ENCODE results near the gene PHLPP1.
"Not testable (repeated sequence)": the region's sequence is repeated elsewhere in the genome, so short reads cannot be mapped to it uniquely, and the experiment has no call there.

The PHLPP1 gene

GRCh38 chr18:62790871-62791772, 75.8 kb downstream of the PHLPP1 start:
- no peak overlapping the region for H3K9ac ChIP-seq (ENCODE audit: low read length)
- H3K27ac ChIP-seq (ENCODE audit: low read depth, low read length): no peak overlapping the region
- H3K4me1 ChIP-seq (ENCODE audit: control insufficient read depth, insufficient read depth, low read length): peaks cover 88% of the 10 kb centered on the region
- H3K4me3 ChIP-seq (ENCODE audit: low read depth, low read length): no peak overlapping the region
- H3K9me3 ChIP-seq (ENCODE audit: control insufficient read depth, insufficient read depth, low read depth, low read length): no peaks in the 10 kb centered on the region
- no peaks in the 10 kb centered on the region for H3K27me3 ChIP-seq (ENCODE audit: control insufficient read depth, insufficient read depth, low read length)
- H3K36me3 ChIP-seq (ENCODE audit: control insufficient read depth, insufficient read depth, low read length): no peaks in the 10 kb centered on the region

- no peak overlapping the region for H3K9ac ChIP-seq (ENCODE audit: low read length)
- H3K4me1 ChIP-seq (ENCODE audit: control insufficient read depth, insufficient read depth, low read length): peaks cover 85% of the 10 kb centered on the region
- no peaks in the 10 kb centered on the region for H3K9me3 ChIP-seq (ENCODE audit: control insufficient read depth, insufficient read depth, low read depth, low read length)
- H3K27me3 ChIP-seq (ENCODE audit: control insufficient read depth, insufficient read depth, low read length): no peaks in the 10 kb centered on the region
- no peaks in the 10 kb centered on the region for H3K36me3 ChIP-seq (ENCODE audit: control insufficient read depth, insufficient read depth, low read length)
- H3K4me3 ChIP-seq (ENCODE audit: low read depth, low read length): no peak overlapping the region
- no peak overlapping the region for H3K27ac ChIP-seq (ENCODE audit: low read depth, low read length)
Observed at GRCh38 chr18:62792016-62792415, 76.7 kb downstream of the PHLPP1 start.

- Histone ChIP-seq H3K9me3 (ENCODE audit: control insufficient read depth, insufficient read depth, low read depth, low read length) (no peaks in the 10 kb centered on the region), H3K36me3 (ENCODE audit: control insufficient read depth, insufficient read depth, low read length) (no peaks in the 10 kb centered on the region), H3K4me3 (ENCODE audit: low read depth, low read length) (no peak overlapping the region), H3K27ac (ENCODE audit: low read depth, low read length) (no peak overlapping the region), H3K9ac (ENCODE audit: low read length) (no peak overlapping the region), H3K4me1 (ENCODE audit: control insufficient read depth, insufficient read depth, low read length) (peaks cover 85% of the 10 kb centered on the region), H3K27me3 (ENCODE audit: control insufficient read depth, insufficient read depth, low read length) (no peaks in the 10 kb centered on the region)
Observed at GRCh38 chr18:62795813-62796212, 80.5 kb downstream of the PHLPP1 start.

- H3K4me3 ChIP-seq (ENCODE audit: low read depth, low read length): no peak overlapping the region
- H3K27ac ChIP-seq (ENCODE audit: low read depth, low read length): no peak overlapping the region
- H3K9me3 ChIP-seq (ENCODE audit: control insufficient read depth, insufficient read depth, low read depth, low read length): no peaks in the 10 kb centered on the region
- H3K9ac ChIP-seq (ENCODE audit: low read length): no peak overlapping the region
- no peaks in the 10 kb centered on the region for H3K27me3 ChIP-seq (ENCODE audit: control insufficient read depth, insufficient read depth, low read length)
- H3K4me1 ChIP-seq (ENCODE audit: control insufficient read depth, insufficient read depth, low read length): peaks cover 83% of the 10 kb centered on the region
- no peaks in the 10 kb centered on the region for H3K36me3 ChIP-seq (ENCODE audit: control insufficient read depth, insufficient read depth, low read length)
Observed at GRCh38 chr18:62796216-62796621, 80.9 kb downstream of the PHLPP1 start.

- no peaks in the 10 kb centered on the region for H3K36me3 ChIP-seq (ENCODE audit: control insufficient read depth, insufficient read depth, low read length)
- no peak overlapping the region for H3K4me3 ChIP-seq (ENCODE audit: low read depth, low read length)
- H3K27me3 ChIP-seq (ENCODE audit: control insufficient read depth, insufficient read depth, low read length): no peaks in the 10 kb centered on the region
- H3K4me1 ChIP-seq (ENCODE audit: control insufficient read depth, insufficient read depth, low read length): peaks cover 86% of the 10 kb centered on the region
- H3K27ac ChIP-seq (ENCODE audit: low read depth, low read length): no peak overlapping the region
- no peak overlapping the region for H3K9ac ChIP-seq (ENCODE audit: low read length)
- H3K9me3 ChIP-seq (ENCODE audit: control insufficient read depth, insufficient read depth, low read depth, low read length): no peaks in the 10 kb centered on the region
Observed at GRCh38 chr18:62797329-62797728, 82.0 kb downstream of the PHLPP1 start.

- H3K4me3 ChIP-seq (ENCODE audit: low read depth, low read length): no peak overlapping the region
- no peaks in the 10 kb centered on the region for H3K36me3 ChIP-seq (ENCODE audit: control insufficient read depth, insufficient read depth, low read length)
- no peaks in the 10 kb centered on the region for H3K27me3 ChIP-seq (ENCODE audit: control insufficient read depth, insufficient read depth, low read length)
- no peak overlapping the region for H3K27ac ChIP-seq (ENCODE audit: low read depth, low read length)
- peaks cover 69% of the 10 kb centered on the region for H3K4me1 ChIP-seq (ENCODE audit: control insufficient read depth, insufficient read depth, low read length)
- no peak overlapping the region for H3K9ac ChIP-seq (ENCODE audit: low read length)
- H3K9me3 ChIP-seq (ENCODE audit: control insufficient read depth, insufficient read depth, low read depth, low read length): no peaks in the 10 kb centered on the region
Observed at GRCh38 chr18:62799977-62800376, 84.6 kb downstream of the PHLPP1 start.

- H3K36me3 ChIP-seq (ENCODE audit: control insufficient read depth, insufficient read depth, low read length): no peaks in the 10 kb centered on the region
- no peaks in the 10 kb centered on the region for H3K27me3 ChIP-seq (ENCODE audit: control insufficient read depth, insufficient read depth, low read length)
- H3K4me1 ChIP-seq (ENCODE audit: control insufficient read depth, insufficient read depth, low read length): peaks cover 51% of the 10 kb centered on the region
- H3K9ac ChIP-seq (ENCODE audit: low read length): no peak overlapping the region
- no peak overlapping the region for H3K4me3 ChIP-seq (ENCODE audit: low read depth, low read length)
- no peaks in the 10 kb centered on the region for H3K9me3 ChIP-seq (ENCODE audit: control insufficient read depth, insufficient read depth, low read depth, low read length)
- H3K27ac ChIP-seq (ENCODE audit: low read depth, low read length): no peak overlapping the region
Observed at GRCh38 chr18:62802523-62802922, 87.2 kb downstream of the PHLPP1 start.

GRCh38 chr18:62807396-62807795, 92.1 kb downstream of the PHLPP1 start:
- Histone ChIP-seq H3K4me1 (ENCODE audit: control insufficient read depth, insufficient read depth, low read length) (peaks cover 16% of the 10 kb centered on the region), H3K27ac (ENCODE audit: low read depth, low read length) (no peak overlapping the region), H3K36me3 (ENCODE audit: control insufficient read depth, insufficient read depth, low read length) (no peaks in the 10 kb centered on the region), H3K27me3 (ENCODE audit: control insufficient read depth, insufficient read depth, low read length) (no peaks in the 10 kb centered on the region), H3K9ac (ENCODE audit: low read length) (no peak overlapping the region), H3K9me3 (ENCODE audit: control insufficient read depth, insufficient read depth, low read depth, low read length) (no peaks in the 10 kb centered on the region), H3K4me3 (ENCODE audit: low read depth, low read length) (no peak overlapping the region)

GRCh38 chr18:62808123-62808522, 92.8 kb downstream of the PHLPP1 start:
- no peaks in the 10 kb centered on the region for H3K9me3 ChIP-seq (ENCODE audit: control insufficient read depth, insufficient read depth, low read depth, low read length)
- no peak overlapping the region for H3K4me3 ChIP-seq (ENCODE audit: low read depth, low read length)
- H3K9ac ChIP-seq (ENCODE audit: low read length): no peak overlapping the region
- H3K27me3 ChIP-seq (ENCODE audit: control insufficient read depth, insufficient read depth, low read length): no peaks in the 10 kb centered on the region
- no peaks in the 10 kb centered on the region for H3K36me3 ChIP-seq (ENCODE audit: control insufficient read depth, insufficient read depth, low read length)
- H3K27ac ChIP-seq (ENCODE audit: low read depth, low read length): no peak overlapping the region
- H3K4me1 ChIP-seq (ENCODE audit: control insufficient read depth, insufficient read depth, low read length): peaks cover 12% of the 10 kb centered on the region

GRCh38 chr18:62809445-62809844, 94.1 kb downstream of the PHLPP1 start:
- H3K4me3 ChIP-seq (ENCODE audit: low read depth, low read length); H3K27ac ChIP-seq (ENCODE audit: low read depth, low read length); H3K27me3 ChIP-seq (ENCODE audit: control insufficient read depth, insufficient read depth, low read length); H3K36me3 ChIP-seq (ENCODE audit: control insufficient read depth, insufficient read depth, low read length); H3K9me3 ChIP-seq (ENCODE audit: control insufficient read depth, insufficient read depth, low read depth, low read length); H3K9ac ChIP-seq (ENCODE audit: low read length): not testable (repeated sequence)
- peaks cover 26% of the 10 kb centered on the region for H3K4me1 ChIP-seq (ENCODE audit: control insufficient read depth, insufficient read depth, low read length)

GRCh38 chr18:62809900-62810299, 94.6 kb downstream of the PHLPP1 start:
- Histone ChIP-seq H3K27ac (ENCODE audit: low read depth, low read length) (no peak overlapping the region), H3K9me3 (ENCODE audit: control insufficient read depth, insufficient read depth, low read depth, low read length) (no peaks in the 10 kb centered on the region), H3K36me3 (ENCODE audit: control insufficient read depth, insufficient read depth, low read length) (no peaks in the 10 kb centered on the region), H3K4me3 (ENCODE audit: low read depth, low read length) (no peak overlapping the region), H3K4me1 (ENCODE audit: control insufficient read depth, insufficient read depth, low read length) (peaks cover 30% of the 10 kb centered on the region), H3K9ac (ENCODE audit: low read length) (no peak overlapping the region), H3K27me3 (ENCODE audit: control insufficient read depth, insufficient read depth, low read length) (no peaks in the 10 kb centered on the region)
